Kidney epithelial cell (primary cell): ENCODE measurements around the gene PKLR. TPM values are rescaled to one million over a fixed set of nuclear protein-coding genes. Genes with fewer than 3 reads are reported as not detected.

Experiments used
- DNase-seq: peaks from one replicate; pipeline ENCODE4 v3.0.0-alpha.2; 2010; ENCODE audit warnings: low read depth
- H3K27me3 ChIP-seq: 2 replicates; pipeline ENCODE4 v1.6.0; 2011; ENCODE audit warnings: low read length; ENCODE audit not compliant: control insufficient read depth, insufficient read depth
- H3K36me3 ChIP-seq: 2 replicates; pipeline ENCODE4 v1.5.1; 2011; ENCODE audit warnings: low read length; ENCODE audit not compliant: control insufficient read depth, insufficient read depth
- H3K4me3 ChIP-seq: 2 replicates; pipeline ENCODE4 v1.5.1; 2011; ENCODE audit warnings: low read depth, mild to moderate bottlenecking, control low read depth, low read length
- total RNA-seq: library from RNA; depleted of rRNA; stranded (reverse); fragments of >200 nt; gene quantifications from 2 replicates; pipeline ENCODE4 v1.2.3, GENCODE V29; 2015
- TF ChIP-seq, protein P1 (sequence below): IDR thresholded peaks from 2 replicates; pipeline ENCODE4 v1.5.1; 2011; ENCODE audit warnings: mild to moderate bottlenecking, moderate library complexity, low read length, control low read depth, inconsistent platforms; ENCODE audit not compliant: insufficient read depth, poor library complexity, severe bottlenecking

The PKLR gene
- total RNA-seq, 1 donor from 2014 or later, result not detected

DNA sequence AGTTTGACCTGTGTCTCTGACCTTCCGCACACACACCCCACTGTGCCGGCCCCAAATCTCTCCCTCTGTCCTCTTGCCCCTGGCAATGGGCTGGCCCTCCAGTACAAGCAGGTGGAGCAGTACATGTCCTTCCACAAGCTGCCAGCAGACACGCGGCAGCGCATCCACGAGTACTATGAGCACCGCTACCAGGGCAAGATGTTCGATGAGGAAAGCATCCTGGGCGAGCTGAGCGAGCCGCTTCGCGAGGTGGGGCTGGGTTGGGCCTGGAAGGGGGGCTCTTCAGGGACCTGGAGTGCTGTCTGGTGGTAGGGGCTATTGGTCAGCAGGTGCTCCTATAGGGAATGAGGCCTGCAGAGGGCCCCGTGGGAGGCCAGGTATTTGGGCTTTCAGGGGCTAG is 16.2 kb downstream of the PKLR start:
- no peak overlapping the region for H3K4me3 ChIP-seq
- TF ChIP-seq, protein P1, sequence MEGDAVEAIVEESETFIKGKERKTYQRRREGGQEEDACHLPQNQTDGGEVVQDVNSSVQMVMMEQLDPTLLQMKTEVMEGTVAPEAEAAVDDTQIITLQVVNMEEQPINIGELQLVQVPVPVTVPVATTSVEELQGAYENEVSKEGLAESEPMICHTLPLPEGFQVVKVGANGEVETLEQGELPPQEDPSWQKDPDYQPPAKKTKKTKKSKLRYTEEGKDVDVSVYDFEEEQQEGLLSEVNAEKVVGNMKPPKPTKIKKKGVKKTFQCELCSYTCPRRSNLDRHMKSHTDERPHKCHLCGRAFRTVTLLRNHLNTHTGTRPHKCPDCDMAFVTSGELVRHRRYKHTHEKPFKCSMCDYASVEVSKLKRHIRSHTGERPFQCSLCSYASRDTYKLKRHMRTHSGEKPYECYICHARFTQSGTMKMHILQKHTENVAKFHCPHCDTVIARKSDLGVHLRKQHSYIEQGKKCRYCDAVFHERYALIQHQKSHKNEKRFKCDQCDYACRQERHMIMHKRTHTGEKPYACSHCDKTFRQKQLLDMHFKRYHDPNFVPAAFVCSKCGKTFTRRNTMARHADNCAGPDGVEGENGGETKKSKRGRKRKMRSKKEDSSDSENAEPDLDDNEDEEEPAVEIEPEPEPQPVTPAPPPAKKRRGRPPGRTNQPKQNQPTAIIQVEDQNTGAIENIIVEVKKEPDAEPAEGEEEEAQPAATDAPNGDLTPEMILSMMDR, result no peak
- DNase-seq, result no peak
- H3K27me3 ChIP-seq, result no peaks in the 10 kb centered on the region
- no peaks in the 10 kb centered on the region for H3K36me3 ChIP-seq

DNA sequence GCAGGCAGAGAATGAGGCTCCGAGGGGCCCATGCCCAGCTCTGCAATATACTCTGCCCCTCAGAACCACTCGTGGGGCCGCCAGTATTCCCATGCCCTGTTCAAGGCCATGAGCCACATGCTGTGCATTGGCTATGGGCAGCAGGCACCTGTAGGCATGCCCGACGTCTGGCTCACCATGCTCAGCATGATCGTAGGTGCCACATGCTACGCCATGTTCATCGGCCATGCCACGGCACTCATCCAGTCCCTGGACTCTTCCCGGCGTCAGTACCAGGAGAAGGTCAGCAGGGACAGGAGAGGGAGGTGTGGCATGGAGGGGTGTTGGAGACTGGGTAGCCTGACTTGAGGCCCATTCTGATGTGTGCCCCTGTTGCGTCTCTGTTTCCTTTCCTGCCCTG is 16.8 kb downstream of the PKLR start:
- TF ChIP-seq, protein P1, result no peak

DNA sequence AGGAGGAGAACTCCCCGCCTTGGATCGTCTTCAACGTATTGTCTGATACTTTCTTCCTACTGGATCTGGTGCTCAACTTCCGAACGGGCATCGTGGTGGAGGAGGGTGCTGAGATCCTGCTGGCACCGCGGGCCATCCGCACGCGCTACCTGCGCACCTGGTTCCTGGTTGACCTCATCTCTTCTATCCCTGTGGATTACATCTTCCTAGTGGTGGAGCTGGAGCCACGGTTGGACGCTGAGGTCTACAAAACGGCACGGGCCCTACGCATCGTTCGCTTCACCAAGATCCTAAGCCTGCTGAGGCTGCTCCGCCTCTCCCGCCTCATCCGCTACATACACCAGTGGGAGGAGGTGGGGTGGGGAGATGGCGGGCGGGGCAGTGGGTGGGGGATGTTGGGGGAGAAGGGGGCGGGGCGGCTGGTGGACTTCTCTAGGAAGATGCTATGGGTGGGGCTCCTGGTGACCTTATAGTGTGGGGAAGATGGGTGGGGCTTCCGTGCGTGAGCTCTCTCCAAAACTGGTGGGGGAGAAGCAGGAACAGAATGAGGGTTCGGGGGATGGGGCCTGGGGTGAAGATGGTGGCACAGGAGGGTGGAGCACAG is 18.6 kb downstream of the PKLR start:
- DNase-seq, result no peak
- TF ChIP-seq, protein P1, result no peak
- H3K27me3 ChIP-seq, result no peaks in the 10 kb centered on the region
- H3K36me3 ChIP-seq, result no peaks in the 10 kb centered on the region
- no peak overlapping the region for H3K4me3 ChIP-seq

More for the DNA sequence above, 16.8 kb downstream of the PKLR start:
- no peaks in the 10 kb centered on the region for H3K36me3 ChIP-seq
- no peaks in the 10 kb centered on the region for H3K27me3 ChIP-seq
- DNase-seq, result no peak
- H3K4me3 ChIP-seq, result no peak overlapping the region

DNA sequence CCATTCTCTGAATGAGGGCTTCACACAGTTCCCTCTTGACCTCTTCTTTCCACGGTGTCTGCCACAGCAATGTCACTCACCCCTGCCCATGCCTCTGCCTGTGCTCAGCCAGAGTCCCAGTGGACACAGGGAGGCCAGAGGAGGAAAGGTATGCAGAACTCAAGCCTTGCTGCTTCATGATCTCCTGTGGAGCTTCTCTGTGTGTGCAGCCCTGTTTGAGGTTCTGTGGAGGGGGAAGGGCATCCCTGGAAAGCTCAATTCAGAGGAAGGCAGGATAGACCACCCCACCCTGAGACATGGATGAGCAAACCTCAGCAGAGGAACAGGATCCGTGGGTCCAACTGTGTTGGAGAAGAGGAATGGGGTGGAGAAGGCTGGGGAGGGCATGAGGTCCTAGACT is 22.0 kb downstream of the PKLR start:
- no peak overlapping the region for H3K4me3 ChIP-seq
- no peaks in the 10 kb centered on the region for H3K27me3 ChIP-seq
- no peaks in the 10 kb centered on the region for H3K36me3 ChIP-seq
- DNase-seq, result no peak
- TF ChIP-seq, protein P1, result no peak

DNA sequence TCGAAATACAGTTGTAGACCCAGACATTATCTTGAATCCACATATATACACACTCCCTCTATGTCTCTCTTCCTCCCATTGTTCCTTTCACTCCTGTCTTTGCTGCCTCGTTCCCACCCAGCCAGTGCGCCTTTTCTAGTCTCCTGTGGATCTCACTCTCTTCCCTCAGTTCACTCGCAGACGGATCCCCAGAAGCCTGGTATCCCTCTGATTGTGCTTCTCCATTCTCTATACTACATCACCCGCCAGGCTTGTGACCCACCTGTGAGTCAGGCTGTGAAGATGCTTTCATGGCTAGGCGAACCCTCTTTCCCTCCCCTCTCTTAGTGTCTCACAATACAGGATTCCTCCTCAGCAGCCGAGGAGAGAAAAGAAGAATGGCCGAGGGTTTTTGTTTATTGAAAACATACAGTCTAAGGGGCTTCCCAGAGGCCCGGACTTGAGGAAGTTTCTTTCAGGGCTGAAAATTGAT is 22.5 kb downstream of the PKLR start:
- H3K27me3 ChIP-seq, result no peaks in the 10 kb centered on the region
- no peaks in the 10 kb centered on the region for H3K36me3 ChIP-seq
- TF ChIP-seq, protein P1, result no peak
- DNase-seq, result no peak
- no peak overlapping the region for H3K4me3 ChIP-seq
